Epithelial cell of esophagus (primary cell): Measurements from ENCODE around the gene TNFRSF14.

Source experiments
- DNase-seq: peaks from one replicate; pipeline ENCODE4 v3.0.0; 2010; ENCODE audit warnings: low read depth
- H3K4me3 ChIP-seq: 2 replicates; pipeline ENCODE4 v1.5.1; 2011; ENCODE audit warnings: mild to moderate bottlenecking, low read length, control low read depth
- TF ChIP-seq, protein P1 (sequence below): IDR thresholded peaks from 2 replicates; pipeline ENCODE4 v1.5.1; 2011; ENCODE audit warnings: low read depth, mild to moderate bottlenecking, low read length, control low read depth, inconsistent platforms; ENCODE audit not compliant: insufficient read depth; ENCODE audit errors: missing control alignments

The TNFRSF14 gene

DNA sequence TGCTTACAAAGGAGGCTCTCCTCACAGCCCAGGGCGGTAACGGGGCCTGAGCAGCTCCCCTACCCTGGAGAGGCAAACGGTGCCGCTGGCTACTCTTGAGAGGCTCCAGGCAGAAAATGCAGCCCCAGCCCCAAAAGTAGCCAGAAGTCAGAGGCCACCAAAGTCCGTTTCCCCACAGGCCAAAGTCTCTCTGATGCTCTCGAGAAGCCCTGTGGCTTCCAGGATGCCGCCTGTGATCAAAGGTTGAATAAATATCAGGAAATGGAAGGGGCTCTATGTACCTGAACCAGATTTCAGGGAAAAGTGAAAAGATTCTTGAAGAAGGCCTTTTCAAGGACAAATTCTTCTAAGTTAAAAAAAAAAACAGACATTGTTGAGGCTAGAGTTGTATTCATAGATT lies 33.9 kb upstream of the TNFRSF14 start:
- DNase-seq: no peak
- no peak overlapping the region for H3K4me3 ChIP-seq
- TF ChIP-seq, protein P1, sequence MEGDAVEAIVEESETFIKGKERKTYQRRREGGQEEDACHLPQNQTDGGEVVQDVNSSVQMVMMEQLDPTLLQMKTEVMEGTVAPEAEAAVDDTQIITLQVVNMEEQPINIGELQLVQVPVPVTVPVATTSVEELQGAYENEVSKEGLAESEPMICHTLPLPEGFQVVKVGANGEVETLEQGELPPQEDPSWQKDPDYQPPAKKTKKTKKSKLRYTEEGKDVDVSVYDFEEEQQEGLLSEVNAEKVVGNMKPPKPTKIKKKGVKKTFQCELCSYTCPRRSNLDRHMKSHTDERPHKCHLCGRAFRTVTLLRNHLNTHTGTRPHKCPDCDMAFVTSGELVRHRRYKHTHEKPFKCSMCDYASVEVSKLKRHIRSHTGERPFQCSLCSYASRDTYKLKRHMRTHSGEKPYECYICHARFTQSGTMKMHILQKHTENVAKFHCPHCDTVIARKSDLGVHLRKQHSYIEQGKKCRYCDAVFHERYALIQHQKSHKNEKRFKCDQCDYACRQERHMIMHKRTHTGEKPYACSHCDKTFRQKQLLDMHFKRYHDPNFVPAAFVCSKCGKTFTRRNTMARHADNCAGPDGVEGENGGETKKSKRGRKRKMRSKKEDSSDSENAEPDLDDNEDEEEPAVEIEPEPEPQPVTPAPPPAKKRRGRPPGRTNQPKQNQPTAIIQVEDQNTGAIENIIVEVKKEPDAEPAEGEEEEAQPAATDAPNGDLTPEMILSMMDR: no peak

DNA sequence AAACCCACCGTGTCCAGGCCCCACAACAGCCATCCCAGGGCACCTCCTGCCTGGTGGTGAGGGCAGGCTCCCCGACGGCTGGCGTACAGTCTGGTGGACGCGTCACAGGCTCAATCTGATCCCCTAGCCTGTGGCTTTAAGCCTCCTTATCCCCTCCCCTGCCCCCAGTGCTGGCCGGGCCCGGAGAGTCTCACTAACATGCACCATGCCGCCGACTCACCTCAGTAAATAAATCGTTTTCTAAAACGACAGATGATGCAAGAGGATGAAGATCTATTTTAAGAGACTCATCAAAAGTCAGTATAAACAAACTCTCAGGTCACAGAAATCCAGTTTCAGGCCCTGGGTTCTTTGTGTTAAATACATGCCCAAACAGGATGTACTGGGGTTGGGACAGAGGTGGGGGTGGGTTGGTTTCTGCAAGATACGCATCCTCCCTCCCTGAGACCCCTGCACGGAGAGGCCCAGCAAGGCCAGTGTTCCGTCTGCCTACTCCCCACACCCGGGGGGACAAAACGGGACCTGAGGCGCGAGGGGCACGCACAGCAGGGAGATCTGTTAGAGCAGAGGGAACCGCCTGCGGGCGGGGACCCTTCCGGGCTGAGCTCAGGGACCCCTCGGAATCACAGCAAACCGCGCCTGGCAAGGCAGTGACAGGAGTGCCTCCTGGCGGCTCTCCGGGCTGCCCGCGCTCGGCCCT lies 32.8 kb upstream of the TNFRSF14 start:
- TF ChIP-seq, protein P1: peak; percentile 28
- DNase-seq: peak; percentile 61
- no peak overlapping the region for H3K4me3 ChIP-seq

DNA sequence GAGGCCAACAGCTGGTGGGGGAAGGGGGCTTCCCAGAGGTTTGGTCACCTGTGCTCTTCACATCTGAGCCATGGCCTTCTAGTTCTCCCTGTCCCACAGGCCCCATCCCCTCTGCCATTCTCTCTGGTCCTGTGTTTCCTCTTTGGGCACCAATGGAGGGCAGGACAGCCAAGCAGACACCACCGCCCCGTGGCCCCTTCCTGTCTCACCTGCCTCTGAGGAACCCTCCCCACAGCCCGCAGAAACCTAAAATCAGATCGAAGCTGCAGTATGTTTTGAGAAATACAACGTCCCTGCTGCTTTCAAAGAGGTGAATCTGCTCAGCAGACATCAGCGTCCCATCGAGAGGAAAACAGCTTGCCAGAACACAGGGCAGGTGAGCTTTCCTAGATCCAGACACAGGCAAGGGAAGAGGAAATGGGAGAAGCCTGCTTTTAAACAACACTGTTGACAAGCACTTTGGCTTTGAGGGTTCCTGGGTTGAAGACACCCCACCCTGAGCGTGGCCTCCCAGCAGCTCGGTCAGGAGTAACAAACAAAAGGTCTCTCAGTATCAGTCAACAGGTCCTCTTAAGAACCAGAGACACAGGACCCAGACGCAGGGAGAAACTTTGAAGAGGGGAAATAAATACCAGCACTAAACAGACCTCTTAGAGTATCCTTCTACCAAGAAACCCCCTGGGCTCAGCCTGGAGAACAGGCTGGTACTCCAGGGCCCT lies 32.1 kb upstream of the TNFRSF14 start:
- TF ChIP-seq, protein P1: no peak
- no peak overlapping the region for H3K4me3 ChIP-seq
- no peak for DNase-seq

DNA sequence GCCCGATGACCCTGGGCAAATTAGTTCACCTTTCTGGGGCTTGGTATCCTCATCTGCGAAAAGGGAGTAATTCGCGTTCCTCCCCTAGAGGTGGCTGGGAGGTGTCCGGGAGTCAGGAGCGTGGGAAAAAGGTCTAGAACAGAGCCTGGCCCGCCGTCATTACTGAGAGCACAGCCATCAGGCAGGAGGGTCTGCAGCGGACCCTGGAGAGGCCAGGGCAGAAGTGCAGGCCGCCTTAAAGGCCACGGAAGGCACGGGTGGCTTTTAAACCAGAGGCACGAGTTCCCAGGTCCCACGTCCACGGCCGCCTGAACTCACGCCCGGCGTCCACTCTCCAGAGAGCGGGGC lies 30.6 kb upstream of the TNFRSF14 start:
- peak overlapping the region; percentile 83 for H3K4me3 ChIP-seq
- TF ChIP-seq, protein P1: no peak
- DNase-seq: no peak

DNA sequence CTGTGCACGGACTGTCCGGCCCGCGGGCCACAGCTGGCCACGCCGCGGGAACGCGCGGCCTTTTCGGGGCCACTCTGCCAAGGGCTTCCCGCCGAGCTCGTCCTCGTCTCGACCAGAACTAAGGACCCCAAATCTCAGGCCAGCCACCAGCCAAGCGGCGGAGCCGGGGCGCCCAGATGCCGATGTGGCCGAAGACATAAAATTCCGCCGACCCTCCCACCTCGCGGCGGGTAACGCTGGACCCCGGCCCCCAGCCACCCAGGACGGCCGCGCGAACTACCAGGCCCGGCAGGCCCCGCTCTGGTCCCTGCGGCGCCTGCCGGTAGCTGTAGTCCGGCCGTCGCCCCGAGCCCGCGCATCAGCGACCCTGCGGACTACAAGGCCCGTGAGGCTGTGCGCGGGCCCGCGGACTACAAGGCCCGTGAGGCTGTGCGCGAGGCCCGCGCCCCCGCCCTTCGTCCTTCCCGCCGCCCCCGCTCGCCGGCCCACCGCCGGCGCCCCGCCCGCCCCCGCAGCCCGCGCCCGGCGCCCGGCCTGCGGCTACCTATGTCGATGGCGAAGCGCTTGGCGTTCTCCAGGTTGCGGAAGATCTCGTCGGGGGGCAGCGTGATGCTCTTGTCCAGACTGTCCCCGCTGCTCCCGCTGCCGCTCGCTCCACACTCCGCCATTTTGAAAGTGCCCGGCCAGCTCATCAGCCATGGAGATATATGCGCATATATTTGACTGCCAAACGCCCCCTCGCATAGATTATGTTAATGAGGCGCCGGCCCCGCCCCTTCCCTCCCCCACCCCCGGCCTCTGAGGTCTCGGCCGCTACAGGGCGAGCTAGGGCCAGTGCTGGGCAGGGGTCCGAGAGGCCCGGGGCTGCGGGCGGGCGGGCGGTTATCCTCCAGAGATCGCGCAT lies 30.0 kb upstream of the TNFRSF14 start, which contains the start of gene PANK4:
Gene PANK4, minus strand, starts transcription at position 677 of the 904 bp plus-strand sequence. Its CDS starts 9 bp downstream, at position 668.
- TF ChIP-seq, protein P1: no peak
- peak within 1 kb of the TSS; percentile 83 for H3K4me3 ChIP-seq
- DNase-seq: peak; percentile 98

DNA sequence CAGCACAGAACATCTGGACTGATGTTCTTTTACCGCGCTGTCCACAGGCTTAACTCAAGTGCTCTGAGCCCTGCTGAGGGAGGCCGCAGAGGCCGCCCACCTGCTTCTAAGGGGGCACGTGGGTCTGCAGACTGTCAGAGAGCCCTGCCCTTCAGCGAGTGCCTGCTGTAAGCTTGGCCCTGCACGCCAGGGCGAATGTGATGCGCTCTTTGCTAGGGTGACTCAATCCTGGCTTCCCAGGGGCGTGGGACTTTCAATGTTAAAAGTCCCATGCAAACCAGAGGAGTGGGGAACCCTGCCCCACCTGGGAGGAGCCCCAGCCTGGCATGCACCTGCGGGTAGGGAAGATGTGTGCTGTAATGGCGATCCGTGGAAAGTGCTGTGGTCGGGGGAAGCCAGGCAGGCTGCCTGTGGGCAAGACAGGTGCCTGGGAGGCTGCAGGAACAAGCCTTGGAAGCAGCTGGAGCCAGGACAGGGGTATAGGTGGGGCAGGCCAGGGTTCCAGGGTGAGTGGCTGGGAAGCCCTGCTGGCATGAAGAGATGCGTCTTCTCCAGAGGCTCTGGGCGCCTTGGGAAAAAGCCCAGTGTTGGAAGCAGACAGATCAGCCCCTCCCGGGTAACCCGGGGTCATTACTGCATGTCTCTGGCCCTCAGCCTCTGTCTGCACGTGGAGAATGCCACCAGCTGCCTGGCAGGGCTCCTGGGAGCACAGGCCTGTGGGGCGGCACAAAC lies 29.2 kb upstream of the TNFRSF14 start:
- peak; percentile 85 for DNase-seq
- peak overlapping the region; percentile 19 for H3K4me3 ChIP-seq
- TF ChIP-seq, protein P1: no peak
